Stimulated activated CD8-positive, alpha-beta memory T cell treated with anti-CD3 and anti-CD28 coated beads, Interleukin-12 subunit alpha, Interleukin-12 subunit beta, amount 100 ng/mL, for 24 hours (primary cell): Measurements from ENCODE around the gene SKAP1.

Source experiments
- DNase-seq: peaks from one replicate; pipeline ENCODE4 v3.0.0-alpha.2; 2020; ENCODE audit errors: extremely low read depth

SKAP1 gene

DNA sequence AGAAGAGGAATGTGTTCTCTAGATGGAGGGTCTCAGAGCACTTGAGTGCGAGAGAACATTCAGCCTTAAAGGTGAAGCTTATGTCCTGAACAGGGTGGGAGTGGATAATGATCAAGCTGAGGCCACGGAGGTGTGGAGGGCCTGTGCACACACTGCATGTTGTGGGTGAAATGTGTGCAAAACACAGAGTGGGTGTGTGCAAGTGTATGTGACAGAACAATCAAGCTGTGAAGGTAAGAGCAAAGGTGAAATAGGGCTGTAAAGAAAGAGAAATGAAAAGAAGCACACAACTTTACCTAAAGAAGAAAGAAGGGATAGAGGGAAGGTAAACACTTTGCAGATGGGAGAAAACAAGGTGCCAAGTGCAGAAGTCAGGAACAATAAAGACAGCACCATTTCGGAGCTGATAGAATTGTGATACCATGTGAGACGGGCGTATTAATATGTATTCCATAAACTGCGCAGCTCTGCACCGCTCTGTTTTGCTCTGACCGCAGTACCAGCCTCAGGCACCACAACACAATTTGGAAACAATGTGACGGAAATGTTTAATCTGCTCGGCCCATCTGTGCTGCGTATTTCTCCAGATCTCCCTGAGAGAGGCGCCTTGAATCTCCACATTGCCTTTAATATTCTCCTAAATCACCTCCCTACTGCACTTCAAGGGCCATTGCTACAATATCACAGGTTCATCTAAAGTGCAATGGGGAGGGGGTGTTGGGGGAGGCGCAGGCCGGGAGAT, 281.8 kb downstream of the SKAP1 start:
- no peak for DNase-seq

DNA sequence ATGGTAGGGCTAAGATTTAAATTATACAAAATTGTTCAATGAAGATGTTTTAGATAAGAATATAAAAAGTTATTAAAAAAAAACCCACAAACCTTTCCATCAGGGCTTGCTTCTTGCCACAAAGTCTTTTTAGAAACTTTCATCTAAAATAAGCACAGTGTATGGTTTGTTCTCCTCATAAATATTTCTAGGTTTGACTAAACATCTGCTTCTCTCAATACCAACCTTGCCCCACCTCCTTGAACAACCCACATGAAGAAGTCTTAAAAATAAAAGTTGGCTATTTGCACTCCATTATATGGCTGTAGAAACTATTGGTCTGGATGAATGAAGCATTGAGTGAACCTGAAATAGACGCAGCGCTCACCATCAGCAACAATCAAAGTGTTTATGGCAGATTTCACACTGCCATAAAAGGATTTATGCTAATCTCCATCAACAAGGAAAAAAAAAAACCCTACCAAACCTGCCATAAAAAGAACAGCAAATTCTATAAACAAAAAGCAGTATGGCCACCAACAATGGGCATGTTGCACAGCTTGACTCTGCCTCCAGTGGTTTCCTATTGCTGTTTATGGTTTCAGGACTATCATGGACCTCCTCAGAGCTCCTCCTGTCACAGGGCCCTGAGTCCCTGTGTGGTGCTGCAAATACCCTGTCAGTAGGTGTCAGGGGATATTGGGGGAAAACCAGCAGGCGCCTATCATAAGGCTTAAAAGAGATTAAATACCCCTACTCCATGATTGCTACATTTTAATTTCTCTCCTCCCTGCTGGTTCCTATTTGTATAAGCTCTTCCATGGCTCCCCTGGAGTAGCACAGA, 284.8 kb downstream of the SKAP1 start:
- no peak for DNase-seq

DNA sequence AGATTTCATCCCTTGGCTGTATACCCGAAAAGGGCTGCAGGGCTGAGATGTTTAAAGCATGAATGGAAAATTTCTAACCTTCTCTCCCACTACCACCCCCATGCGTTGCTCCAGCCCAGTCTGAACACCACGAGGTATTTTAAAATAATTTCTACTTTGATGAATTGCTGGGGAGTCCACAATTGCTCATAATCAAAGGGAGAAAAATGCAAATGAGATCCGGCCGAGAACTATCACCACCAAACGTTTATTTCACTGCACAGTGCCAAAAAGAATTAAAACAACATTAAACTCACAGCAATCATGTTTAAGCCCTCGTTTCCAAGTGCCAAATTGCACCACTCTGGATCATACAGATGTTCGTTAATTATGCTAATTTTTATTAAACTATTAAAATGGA, 285.8 kb downstream of the SKAP1 start:
- DNase-seq: no peak

DNA sequence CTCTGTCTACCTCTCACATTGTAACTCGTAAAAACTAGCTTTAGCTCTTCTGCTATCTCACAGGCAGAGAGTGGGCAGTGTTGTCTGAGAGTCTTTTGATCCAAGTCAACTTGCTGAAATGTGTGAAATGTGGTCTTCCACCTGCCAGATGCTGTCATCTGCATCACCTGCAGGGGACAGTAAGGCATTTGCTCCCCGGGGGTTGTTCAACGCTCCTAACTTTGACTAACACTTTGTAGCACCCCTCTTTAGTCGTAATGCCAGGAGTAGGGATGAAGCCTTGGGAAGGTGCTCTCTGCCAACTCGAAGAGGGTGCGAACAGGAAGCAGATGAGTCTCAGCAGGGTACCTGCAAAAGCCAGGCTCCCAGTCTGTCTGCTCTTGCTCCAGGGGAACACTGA, 286.4 kb downstream of the SKAP1 start:
- DNase-seq: no peak

DNA sequence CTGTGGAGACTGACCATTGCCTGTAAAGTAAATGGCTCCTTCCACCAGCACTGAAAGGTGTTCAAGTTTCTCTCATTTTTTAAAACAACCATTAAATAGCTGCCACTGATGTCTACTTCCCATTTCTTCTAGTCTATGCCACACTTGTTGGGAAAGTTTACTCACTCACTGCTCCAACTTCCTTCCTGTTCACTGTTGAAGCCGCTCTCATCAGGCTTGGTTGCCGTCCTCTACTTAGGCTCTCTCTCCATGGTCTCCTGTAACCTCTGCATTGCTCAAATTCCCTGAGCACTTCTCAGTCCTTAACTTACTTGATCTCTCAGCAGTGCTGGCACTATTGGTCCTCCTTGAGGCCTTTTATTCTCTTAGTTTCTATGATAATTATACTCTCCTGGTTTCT, 290.1 kb downstream of the SKAP1 start:
- DNase-seq: no peak

DNA sequence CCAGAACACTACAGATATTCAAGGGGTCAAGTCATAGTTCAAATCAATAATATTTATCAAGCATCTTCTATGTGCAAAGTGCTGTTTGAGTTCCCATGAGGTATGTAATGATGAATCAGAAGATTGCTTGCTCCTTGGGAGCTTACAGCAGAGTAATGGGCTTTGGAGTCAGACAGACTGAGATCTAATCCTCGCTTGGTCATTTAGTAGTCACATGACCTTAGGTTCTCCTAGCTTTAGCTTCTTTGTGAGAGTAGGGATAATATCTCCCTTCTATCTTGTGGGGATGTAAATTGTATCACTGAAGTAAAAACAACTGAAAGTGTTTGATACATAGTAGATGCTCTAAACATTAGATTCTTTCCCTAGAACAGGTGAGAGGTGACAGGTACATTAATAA, 292.4 kb downstream of the SKAP1 start:
- DNase-seq: no peak

DNA sequence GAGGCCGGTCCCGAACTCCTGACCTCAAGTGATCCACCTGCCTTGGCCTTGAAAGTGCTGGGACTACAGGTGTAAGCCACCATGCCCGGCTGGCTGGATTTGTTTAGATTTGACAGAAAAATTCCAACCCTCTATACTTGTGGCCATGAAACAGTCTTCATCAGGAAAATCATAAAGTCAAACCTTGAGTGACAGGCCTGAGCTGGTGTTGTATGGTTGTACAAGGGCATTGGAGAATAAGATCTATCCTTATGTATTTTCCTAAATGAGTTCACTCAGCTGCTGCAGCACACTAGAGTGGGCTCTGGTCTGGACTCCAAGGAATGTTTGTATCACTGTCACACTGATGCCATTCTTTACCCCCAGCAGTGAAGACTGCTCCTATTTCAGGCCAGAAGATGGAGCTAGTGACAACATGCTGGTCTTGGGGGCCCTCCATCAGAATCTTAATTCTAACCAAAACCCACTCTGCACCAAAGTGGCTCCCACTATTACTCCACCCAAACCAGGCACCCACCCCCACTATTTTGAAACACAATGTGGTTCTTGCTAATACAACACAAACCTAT, 295.0 kb downstream of the SKAP1 start:
- DNase-seq: no peak

DNA sequence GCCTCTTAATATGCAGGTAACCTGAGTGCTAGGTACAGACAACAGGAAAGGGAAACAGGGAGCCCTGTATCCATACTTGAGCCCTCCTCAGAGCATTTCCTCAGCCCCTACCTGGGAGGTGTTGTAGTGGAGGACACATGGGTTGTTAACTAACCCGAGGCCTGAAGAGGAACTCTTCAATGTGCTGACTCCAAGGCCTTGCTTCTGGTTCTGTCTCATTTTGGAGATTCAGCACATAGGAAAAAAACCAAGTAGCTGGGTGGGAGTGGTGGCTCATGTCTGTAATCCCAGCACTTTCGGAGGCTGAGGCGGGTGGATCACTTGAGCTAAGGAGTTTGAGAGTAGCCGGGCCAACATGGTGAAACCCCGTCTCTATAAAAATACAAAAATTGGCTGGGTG, 297.6 kb downstream of the SKAP1 start:
- no peak for DNase-seq

DNA sequence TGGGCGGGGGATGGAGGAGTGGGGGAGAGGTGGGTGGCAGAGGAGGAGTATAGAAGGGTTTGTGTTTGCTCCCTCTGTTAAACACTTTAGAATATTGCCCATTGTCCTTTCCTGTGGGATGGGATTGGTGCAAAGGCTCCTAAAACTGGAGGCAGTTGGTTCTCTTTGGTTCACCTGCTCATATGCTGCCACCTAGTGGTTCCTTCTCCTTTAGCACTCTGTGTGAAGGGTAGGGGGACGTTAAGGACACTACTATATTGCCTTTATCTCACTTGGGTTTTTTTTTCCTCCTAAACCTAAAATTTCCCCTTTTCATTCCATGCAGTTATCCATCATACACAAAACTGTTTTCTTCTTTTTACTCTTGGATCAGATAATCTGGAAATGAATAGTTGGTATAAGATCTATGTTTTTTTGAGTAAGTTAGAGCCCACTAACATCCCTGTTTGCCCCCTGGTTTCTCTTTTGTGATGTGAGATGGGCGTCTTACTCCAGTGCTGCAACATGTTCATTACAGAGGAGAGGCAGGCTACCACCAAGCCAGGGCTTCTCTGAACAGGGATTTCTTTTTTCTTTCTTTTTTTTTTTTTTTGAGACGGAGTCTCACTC, 298.7 kb downstream of the SKAP1 start:
- DNase-seq: no peak

DNA sequence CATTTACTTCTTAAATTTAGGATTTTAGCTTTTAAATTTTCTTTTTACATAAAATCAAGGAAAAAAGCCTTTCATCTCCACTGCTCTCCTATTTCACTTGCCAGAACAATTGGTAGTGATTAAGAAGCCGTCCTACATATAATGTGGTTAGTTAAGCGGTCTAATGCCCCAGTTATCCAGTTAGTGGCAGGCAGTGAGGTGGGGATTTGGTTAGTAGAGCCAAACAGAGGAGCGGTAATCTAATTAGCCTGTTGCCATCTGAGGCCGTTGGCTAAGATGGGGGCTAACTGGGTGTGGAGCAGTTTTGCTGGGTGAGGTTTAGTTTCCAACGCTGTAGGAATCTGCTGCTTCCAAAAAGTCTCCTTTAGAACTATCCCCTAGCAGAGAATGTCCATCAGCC, 300.0 kb downstream of the SKAP1 start:
- no peak for DNase-seq

DNA sequence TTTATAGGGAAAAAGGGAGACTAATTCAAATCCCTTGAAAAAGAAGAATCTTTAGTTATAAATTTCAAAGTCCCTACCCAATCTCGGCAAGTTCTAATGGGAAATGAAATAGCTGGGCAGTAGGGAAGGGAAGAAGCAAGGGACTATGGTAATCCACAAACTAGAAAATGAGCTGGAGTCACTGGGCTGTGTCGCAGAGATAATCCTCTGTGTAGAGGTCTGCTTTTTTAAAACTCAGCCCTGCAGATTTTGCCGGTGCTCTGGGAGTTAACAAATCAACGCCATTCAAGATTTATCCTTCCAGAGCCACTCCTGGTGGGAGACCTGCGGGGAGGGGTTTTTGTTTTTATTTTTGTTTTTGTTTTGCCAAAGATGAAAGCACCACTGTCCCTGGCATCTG, 301.6 kb downstream of the SKAP1 start:
- DNase-seq: no peak

DNA sequence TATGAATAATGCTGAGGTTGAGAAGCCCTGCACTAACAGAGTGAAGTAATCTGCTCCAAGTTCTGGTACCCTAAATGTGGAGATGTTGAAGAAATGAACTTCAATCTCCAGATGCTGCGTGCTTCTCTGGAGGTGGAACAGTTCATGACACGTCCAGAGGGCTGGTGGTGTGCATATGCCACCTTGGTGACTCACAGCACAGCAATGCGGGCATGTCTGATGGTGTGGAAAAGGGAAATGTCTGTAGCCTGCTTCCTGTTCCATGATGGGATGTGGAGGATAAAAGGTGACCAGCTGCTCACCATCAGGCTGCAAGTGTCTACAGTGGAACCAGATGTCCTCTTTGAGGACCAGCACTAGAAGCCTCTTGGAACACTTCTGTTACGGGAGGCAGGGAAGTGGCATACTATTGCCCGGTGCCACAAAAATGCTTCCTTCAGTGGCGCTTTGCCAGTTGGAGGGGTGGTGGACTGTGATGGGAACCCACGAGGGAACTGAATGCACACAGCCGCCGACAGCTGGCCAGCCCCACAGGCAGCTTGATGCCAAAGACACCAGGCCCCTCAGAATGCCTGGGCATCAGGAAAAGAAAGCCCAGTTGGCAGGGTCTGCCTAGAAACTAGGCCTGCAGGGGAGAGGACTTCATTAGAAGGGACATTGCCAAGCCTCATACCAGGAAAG, 302.5 kb downstream of the SKAP1 start:
- no peak for DNase-seq

DNA sequence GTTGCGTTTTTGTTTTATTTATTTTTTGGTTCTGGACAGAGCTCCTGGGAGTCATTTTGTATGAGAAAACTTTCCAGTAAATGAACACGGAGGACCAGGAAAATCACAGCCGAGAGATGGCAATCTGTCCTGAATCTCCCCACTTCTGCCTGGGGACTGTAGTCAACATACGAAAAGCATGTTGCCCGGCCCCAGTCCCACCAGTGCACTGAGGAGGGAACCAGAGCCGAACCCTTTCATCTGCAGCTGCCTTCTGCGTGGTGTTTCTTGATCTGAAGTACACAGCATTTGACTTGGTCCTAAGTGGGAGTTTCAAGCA, 303.5 kb downstream of the SKAP1 start:
- no peak for DNase-seq

DNA sequence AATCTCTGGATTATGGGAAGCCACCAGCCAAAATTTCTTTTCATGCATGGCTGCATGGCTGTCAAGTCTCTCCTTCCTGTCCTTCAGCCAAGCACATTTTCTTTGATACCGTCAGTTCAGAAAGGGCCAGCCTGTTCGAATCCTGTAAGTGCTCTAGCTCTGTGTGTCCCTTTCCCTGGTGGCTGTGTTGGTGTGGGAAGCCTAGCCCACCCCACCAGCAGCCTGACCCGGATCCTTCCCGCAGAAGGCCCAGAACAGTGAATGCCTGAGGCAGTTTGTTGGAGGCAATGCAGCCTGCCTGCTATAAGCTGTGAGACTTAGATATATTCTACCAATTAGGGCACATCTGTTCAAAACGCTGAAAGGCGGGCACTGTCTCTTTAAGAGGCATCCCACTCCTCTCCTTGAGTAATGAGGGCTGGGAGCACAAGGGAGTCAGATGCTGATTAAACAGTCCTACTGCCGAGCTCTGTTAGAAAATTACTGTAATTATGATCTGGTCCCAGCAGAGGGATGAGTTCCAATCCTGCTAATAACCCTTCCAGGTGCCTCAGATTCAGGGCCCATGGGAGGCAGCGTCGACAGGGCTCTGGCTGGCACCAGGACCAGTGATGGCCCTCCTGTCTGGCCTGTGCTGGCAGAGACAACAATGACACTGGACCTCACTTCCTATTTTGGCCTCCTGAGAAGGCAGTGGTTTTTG, 304.0 kb downstream of the SKAP1 start:
- DNase-seq: no peak

DNA sequence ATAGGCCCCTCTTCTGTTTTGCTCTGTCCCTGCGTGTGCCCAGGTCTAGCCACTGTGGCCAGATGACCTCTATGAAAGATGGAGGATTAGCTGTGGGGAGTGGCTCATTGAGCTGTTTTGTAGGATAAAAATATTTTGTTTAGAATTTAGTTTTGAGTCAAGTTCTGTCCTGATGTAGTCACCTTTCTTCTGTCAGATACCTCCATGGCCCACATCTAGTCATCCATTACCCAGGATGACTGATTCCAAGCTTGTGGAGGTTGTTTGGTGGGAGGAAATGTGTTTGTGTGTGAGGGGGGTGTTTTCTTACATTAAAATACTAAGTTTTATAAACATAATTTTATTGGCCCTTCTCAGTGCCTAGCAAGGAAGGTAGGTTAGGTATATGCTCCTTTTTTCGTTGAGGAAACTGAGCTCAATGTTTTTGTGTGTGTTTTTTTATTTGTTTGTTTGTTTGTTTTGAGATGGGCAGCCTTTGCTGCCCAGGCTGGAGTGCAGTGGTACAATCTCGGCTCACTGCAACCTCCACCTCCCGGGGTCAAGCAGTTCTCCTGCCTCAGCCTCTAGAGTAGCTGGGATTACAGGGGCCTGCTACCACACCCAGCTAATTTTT, 306.1 kb downstream of the SKAP1 start:
- DNase-seq: no peak

DNA sequence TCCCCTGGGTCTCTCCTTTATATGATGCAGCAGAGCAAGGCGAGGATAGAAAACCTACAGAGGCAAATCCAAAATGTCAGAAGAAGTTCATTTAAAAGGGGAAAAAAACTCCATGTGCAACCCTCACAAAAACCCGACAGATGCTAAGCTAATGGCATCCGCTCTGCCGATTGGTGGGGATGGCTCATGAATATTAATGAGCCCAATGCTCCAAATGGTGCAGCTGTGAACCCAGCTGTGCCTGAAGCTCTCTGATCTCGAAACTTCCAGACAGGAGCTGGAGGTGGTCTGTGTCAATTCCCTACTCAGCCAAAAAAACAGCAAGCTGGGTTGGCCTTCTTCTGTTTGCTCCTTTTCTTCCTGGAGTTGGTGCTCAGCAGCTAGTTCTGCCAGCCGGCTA, 306.9 kb downstream of the SKAP1 start:
- no peak for DNase-seq

DNA sequence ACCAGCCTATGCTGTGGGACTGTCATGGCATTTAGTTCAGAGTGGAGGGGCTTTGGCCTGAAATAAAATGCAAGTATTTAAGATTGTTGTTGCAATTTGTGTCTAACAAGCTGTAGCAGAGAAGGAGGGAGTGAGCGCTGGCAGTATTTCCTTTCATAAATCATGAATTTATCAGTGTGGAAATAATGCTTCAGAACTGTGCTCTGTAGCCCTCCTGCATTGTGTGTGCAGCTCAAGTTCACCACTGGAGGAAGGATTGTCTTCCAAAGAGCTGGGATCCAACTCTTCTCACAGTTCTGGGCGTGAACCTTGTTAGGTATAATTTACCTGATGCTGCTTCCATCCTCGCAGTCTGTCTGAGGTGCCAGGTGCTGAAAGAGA, 307.4 kb downstream of the SKAP1 start:
- DNase-seq: no peak

DNA sequence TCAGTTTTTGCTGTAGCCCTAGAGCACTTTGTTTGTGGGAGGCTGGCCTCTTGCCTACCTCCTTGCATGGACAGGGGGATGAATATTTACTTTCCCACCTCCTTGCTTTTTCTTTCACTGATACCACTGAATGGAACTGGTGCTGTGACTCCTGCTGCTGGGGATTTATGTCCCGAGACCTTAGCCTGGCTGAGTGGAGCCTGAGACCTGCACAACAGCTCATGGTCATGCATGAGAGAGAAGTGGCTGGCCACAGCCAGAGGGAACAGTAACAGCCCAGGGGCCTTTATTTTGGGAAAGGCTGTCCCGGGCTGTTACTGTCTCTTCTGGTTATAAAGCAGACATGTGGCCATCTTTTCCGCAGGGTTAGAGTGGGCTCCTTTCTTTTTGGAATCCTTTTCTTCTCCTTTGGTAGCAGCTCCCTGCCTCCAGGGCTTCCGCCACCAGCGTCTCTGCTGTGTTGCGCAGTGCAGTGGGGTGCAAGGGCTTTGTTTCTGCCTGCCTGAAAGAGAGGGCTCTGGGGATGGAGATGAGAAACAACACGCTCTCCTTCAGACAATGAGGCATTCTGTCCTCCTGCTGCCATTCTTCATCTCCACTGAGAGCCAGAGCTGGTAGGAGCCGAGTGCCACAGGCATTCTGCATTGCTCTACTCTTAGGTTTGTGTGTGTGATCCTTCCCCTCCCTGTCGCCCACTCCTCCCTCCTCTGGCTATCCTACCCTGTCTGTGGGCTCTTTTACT, 307.9 kb downstream of the SKAP1 start:
- no peak for DNase-seq

DNA sequence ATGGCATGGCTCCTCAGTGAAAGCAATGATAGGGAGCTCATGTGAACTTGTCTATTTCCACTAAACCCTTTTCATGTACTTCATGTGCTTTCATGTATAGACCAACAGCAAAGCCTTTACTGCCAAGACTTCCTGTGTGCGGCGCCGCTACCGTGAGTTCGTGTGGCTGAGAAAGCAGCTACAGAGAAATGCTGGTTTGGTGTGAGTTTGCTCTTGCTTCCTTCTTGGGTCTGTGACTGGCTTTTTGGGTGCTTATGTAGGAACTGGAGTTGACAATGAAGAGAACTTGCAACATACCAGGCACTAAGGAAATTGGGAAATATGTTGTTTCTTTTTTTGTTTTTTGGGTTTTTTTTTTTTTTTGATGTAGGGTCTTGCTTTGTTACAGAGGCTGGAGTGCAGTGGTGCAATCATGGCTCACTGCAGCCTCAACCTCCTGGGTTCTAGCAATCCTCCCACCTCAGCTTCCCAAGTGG, 316.8 kb downstream of the SKAP1 start:
- no peak for DNase-seq

DNA sequence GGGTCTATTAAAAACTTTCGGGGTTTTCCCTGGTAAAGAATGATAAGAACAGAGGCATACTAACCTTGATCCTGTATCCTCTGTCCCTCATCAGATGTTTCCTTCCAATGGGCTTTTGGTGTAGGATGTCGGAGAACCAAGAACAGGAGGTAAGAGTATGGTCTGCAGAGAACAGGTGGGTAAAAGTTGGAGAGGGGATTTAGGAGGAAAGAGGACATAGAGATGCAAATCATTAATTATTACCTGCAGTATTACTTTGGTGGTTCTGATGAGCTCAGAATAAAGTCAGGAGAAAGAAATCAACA, 318.1 kb downstream of the SKAP1 start:
- DNase-seq: no peak

DNA sequence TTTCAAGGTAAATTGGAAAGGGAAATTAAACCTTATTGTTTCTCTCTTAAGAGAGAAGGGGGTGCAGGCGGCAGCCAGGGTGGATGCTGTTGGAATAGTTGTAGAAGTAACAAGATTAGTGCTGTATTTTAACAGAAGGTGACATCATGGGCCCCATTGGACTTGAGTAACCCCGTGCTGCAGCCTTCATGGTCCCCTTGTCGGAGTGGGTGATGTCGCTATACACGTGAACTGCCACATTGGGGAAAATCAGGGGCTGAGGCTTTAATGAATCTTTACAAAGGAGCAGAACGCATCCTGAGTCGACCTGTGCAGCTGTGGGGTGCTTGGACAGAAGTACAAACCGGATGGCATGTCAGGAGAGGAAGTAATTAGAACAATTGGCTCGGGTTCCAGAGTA, 319.3 kb downstream of the SKAP1 start:
- DNase-seq: no peak
